Breast epithelium (tissue), 4 donors: ENCODE data around the gene JKAMP. TPM values are rescaled to one million over a fixed set of nuclear protein-coding genes. Genes with fewer than 3 reads are reported as not detected.

Experiments
- DNase-seq, 2 donors: peaks; one replicate each; pipeline ENCODE4 v3.0.0-alpha.2; 2019; ENCODE audit warnings: low spot score in 2 of 2
- H3K27ac ChIP-seq, 2 donors: fragments of 200-600 bp; sonication (generic) in 1 of 2; one replicate each; pipeline ENCODE4 v1.5.1; 2016 to 2019; ENCODE audit warnings: mild to moderate bottlenecking in 1 of 2
- H3K27me3 ChIP-seq, 2 donors: fragments of 200-600 bp; sonication (generic) in 1 of 2; one replicate each; pipeline versions ENCODE4 v1.5.1 to v1.6.0; 2017 to 2019; ENCODE audit warnings: control low read depth in 1 of 2, mild to moderate bottlenecking in 1 of 2
- H3K36me3 ChIP-seq: fragments of 200-600 bp; one replicate; pipeline ENCODE4 v1.5.1; 2019
- H3K4me1 ChIP-seq, 2 donors: fragments of 200-600 bp; sonication (generic); one replicate each; pipeline ENCODE4 v1.5.1; 2016 to 2019; ENCODE audit warnings: control low read depth in 1 of 2
- H3K4me3 ChIP-seq, 3 donors: fragments of 200-600 bp; sonication (generic); 1 replicate in 2 of 3; 2 replicates in 1 of 3; pipeline ENCODE4 v1.5.1; 2016 to 2019; ENCODE audit warnings: mild to moderate bottlenecking in 3 of 3, moderate library complexity in 2 of 3
- H3K9me3 ChIP-seq, 2 donors: fragments of 200-600 bp; sonication (generic) in 1 of 2; one replicate each; pipeline ENCODE4 v1.5.1; 2016 to 2019; ENCODE audit warnings: control low read depth in 1 of 2
- CTCF ChIP-seq, 3 donors: fragments of 450-650 bp; IDR thresholded peaks; one replicate each; pipeline ENCODE4 v1.5.1; 2016 to 2017; ENCODE audit warnings: antibody characterized with exemption in 3 of 3, mild to moderate bottlenecking in 3 of 3, moderate library complexity in 3 of 3
- POLR2A ChIP-seq: fragments of 450-650 bp; IDR thresholded peaks from one replicate; pipeline ENCODE4 v1.6.1; 2016; ENCODE audit warnings: antibody characterized with exemption, mild to moderate bottlenecking, moderate library complexity
- POLR2AphosphoS5 ChIP-seq, 3 donors: sonication (generic); formaldehyde crosslinking; IDR thresholded peaks; one replicate each; pipeline ENCODE4 v1.6.1; 2017; ENCODE audit warnings: antibody characterized with exemption in 3 of 3
- intact Hi-C: fragments of 100-400 bp; cut with DNase I; formaldehyde crosslinking; loops from one replicate; pipeline ENCODE4 v1.15.1; 2023; ENCODE audit warnings: low total_unique reads
- total RNA-seq, 3 donors: library from RNA; depleted of rRNA; stranded (reverse); fragments of >200 nt; gene quantifications; one replicate each; pipeline ENCODE4 v1.1.0, GENCODE V29; 2016

Gene JKAMP
- total RNA-seq, 3 donors from 2014 or later, result 53.4 to 74.8 (median 64.8) TPM

GRCh38 chr14:59483363-59483762 is 954 bp upstream of the JKAMP start:
- DNase-seq, result no peak

GRCh38 chr14:59484639-59485175 is 390 bp downstream of the JKAMP start:
- no peaks in the 10 kb centered on the region for H3K9me3 ChIP-seq
- TF ChIP-seq POLR2A (no peak), CTCF (IDR thresholded peaks at IDR 0.05) (no peak), POLR2AphosphoS5 (IDR thresholded peaks at IDR 0.05) (no peak)
- peak overlapping the region; percentile 90 to 96 for H3K27ac ChIP-seq
- no peaks in the 10 kb centered on the region for H3K27me3 ChIP-seq
- H3K36me3 ChIP-seq, result no peaks in the 10 kb centered on the region
- intact Hi-C loops, result no loop called here
- peaks cover 4% of the 10 kb centered on the region in 2 donors for H3K4me1 ChIP-seq
- DNase-seq, result no peak
- H3K4me3 ChIP-seq, result peak overlapping the region; percentile 70 to 95 (median 89)

More at GRCh38 chr14:59483363-59483762, 954 bp upstream of the JKAMP start:
- Histone ChIP-seq H3K27me3 (no peaks in the 10 kb centered on the region), H3K9me3 (no peaks in the 10 kb centered on the region), H3K4me1 (peaks cover 4% of the 10 kb centered on the region in 2 donors), H3K36me3 (no peaks in the 10 kb centered on the region), H3K4me3 (peak overlapping the region; percentile 70 to 95 (median 89)), H3K27ac (peak overlapping the region; percentile 90 to 96)
- TF ChIP-seq CTCF (IDR thresholded peaks at IDR 0.05), result no peak
- TF ChIP-seq POLR2AphosphoS5 (IDR thresholded peaks at IDR 0.05), result no peak
- no peak for TF ChIP-seq POLR2A
- intact Hi-C loops, result no loop called here

- Histone ChIP-seq H3K4me1 (no peaks in the 10 kb centered on the region), H3K27ac (no peak overlapping the region), H3K27me3 (no peaks in the 10 kb centered on the region), H3K36me3 (no peaks in the 10 kb centered on the region), H3K9me3 (no peaks in the 10 kb centered on the region), H3K4me3 (no peak overlapping the region)
- intact Hi-C loops, result no loop called here
- DNase-seq, result no peak
- no peak for TF ChIP-seq CTCF (IDR thresholded peaks at IDR 0.05)
These were observed 6.4 kb downstream of the JKAMP start for GRCh38 chr14:59490756-59491155.

GRCh38 chr14:59492384-59492783 is 8.1 kb downstream of the JKAMP start:
- Histone ChIP-seq H3K27me3 (no peaks in the 10 kb centered on the region), H3K4me3 (no peak overlapping the region), H3K4me1 (no peaks in the 10 kb centered on the region), H3K9me3 (no peaks in the 10 kb centered on the region), H3K27ac (no peak overlapping the region), H3K36me3 (no peaks in the 10 kb centered on the region)
- intact Hi-C loops, result no loop called here
- no peak for DNase-seq
- no peak for TF ChIP-seq CTCF (IDR thresholded peaks at IDR 0.05)
- no peak for TF ChIP-seq POLR2A
- no peak for TF ChIP-seq POLR2AphosphoS5 (IDR thresholded peaks at IDR 0.05)

GRCh38 chr14:59500732-59501131 is 16.4 kb downstream of the JKAMP start:
- Histone ChIP-seq H3K4me1 (no peaks in the 10 kb centered on the region), H3K27ac (no peak overlapping the region), H3K36me3 (peaks cover 5% of the 10 kb centered on the region), H3K4me3 (no peak overlapping the region), H3K27me3 (no peaks in the 10 kb centered on the region), H3K9me3 (no peaks in the 10 kb centered on the region)
- intact Hi-C loops, result no loop called here
- no peak for TF ChIP-seq POLR2AphosphoS5 (IDR thresholded peaks at IDR 0.05)
- TF ChIP-seq POLR2A, result no peak
- no peak for DNase-seq

- Histone ChIP-seq H3K9me3 (no peaks in the 10 kb centered on the region), H3K36me3 (peaks cover 5% of the 10 kb centered on the region), H3K27me3 (no peaks in the 10 kb centered on the region), H3K4me3 (no peak overlapping the region), H3K27ac (no peak overlapping the region), H3K4me1 (no peaks in the 10 kb centered on the region)
- no peak for DNase-seq
- TF ChIP-seq POLR2A, result no peak
- TF ChIP-seq POLR2AphosphoS5 (IDR thresholded peaks at IDR 0.05), result no peak
- TF ChIP-seq CTCF (IDR thresholded peaks at IDR 0.05), result no peak
- intact Hi-C loops, result no loop called here
These were observed 18.9 kb downstream of the JKAMP start for GRCh38 chr14:59503256-59503655.
